Psoas muscle (tissue), 8 donors: ENCODE results near the gene ADGRG6. TPM values are rescaled to one million over a fixed set of nuclear protein-coding genes. Genes with fewer than 3 reads are reported as not detected.

Experiments used
- ATAC-seq, 4 donors: fragments of 200-7000 bp; cut with Tn5 transposase; one replicate each; pipeline ENCODE4 v1.9.1; 2020; ENCODE audit warnings: moderate library complexity in 3 of 4, mild to moderate bottlenecking in 2 of 4
- DNase-seq, 2 donors: peaks; one replicate each; pipeline ENCODE4 v3.0.0-alpha.2; 2020
- H3K27ac ChIP-seq: fragments of 200-600 bp; one replicate; pipeline ENCODE4 v1.8.0; 2022
- H3K27me3 ChIP-seq, 3 donors: fragments of 200-600 bp in 1 of 3; one replicate each; pipeline versions ENCODE4 v1.6.1 to v1.8.0; 2013 to 2022; ENCODE audit warnings: low read length in 2 of 3, mild to moderate bottlenecking in 2 of 3, moderate library complexity in 1 of 3; ENCODE audit not compliant: insufficient read depth in 3 of 3
- H3K36me3 ChIP-seq, 2 donors: fragments of 200-600 bp in 1 of 2; one replicate each; pipeline versions ENCODE4 v1.6.1 to v1.8.0; 2013 to 2022; ENCODE audit warnings: low read depth in 1 of 2, mild to moderate bottlenecking in 1 of 2, moderate library complexity in 1 of 2; ENCODE audit not compliant: insufficient read depth in 1 of 2
- H3K4me1 ChIP-seq: fragments of 200-600 bp; one replicate; pipeline ENCODE4 v1.8.0; 2022
- H3K4me3 ChIP-seq: fragments of 200-600 bp; one replicate; pipeline ENCODE4 v1.8.0; 2022; ENCODE audit warnings: mild to moderate bottlenecking
- H3K9me3 ChIP-seq: fragments of 200-600 bp; one replicate; pipeline ENCODE4 v1.8.0; 2022
- CTCF ChIP-seq: fragments of 200-600 bp; IDR thresholded peaks from one replicate; pipeline ENCODE4 v1.8.0; 2022; ENCODE audit warnings: antibody characterized with exemption
- WGBS, 3 donors: extraction: QIAGEN DNeasy Blood & Tissue Kit; methylation state at CpG; one replicate each; pipeline versions ENCODE4 v1.1.6 to v1.1.7; 2013; 5-methylcytosine and 5-hydroxymethylcytosine counted together
- intact Hi-C, 2 donors: fragments of 100-400 bp; cut with DNase I; formaldehyde crosslinking; loops; one replicate each; pipeline versions ENCODE4 v1.11.0 to v1.14.2; 2022
- polyA plus RNA-seq, 3 donors: library from polyadenylated mRNA; stranded (reverse); fragments of 200-250 nt; gene quantifications; one replicate each; pipeline ENCODE4 v1.2.3, GENCODE V29; 2013
- total RNA-seq, 4 donors: library from RNA; stranded (reverse); fragmentation: NEBNext Ultra II Directional in 2 of 4; extraction: Animal tissue kit (Norgen Biotek cat#: 25700) in 2 of 4; gene quantifications; one replicate each; pipeline versions ENCODE4 v1.2.1 to v1.2.4, GENCODE V29; 2021 to 2023
- donor health status: healthy with polysubstance abuse.
- donor health status: DM: no; HTN: no; CAD: no; lungs with moderate emphysema.
- donor health status: Bipolar disorder and iron deficiency.
- donor health status: healthy.
- donor health status: DM: yes; HTN: yes; CAD: no.
- donor health status: DM: no; HTN: no; CAD: no.
- donor health status: DM: no; HTN: no; CAD: no.
- donor health status: DM: yes; HTN: yes; CAD: no.

ADGRG6 gene
- total and polyA plus RNA-seq, 7 donors: 0.32 to 2.3 (median 0.59) TPM

- H3K27me3 ChIP-seq: no peaks in the 10 kb centered on the region
- TF ChIP-seq CTCF: no peak
- no peaks in the 10 kb centered on the region for H3K4me1 ChIP-seq
- DNase-seq: no peak
- no peak overlapping the region for H3K4me3 ChIP-seq
- ATAC-seq: no peak
- no peaks in the 10 kb centered on the region for H3K36me3 ChIP-seq
- H3K27ac ChIP-seq: no peak overlapping the region
- 72 to 79% (median 72%) methylated on average over 6 of the region's 6 CpGs for WGBS, 3 donors
- no peaks in the 10 kb centered on the region for H3K9me3 ChIP-seq
- intact Hi-C loops: no loop called here
Observed at GRCh38 chr6:142292166-142292924, 9.5 kb upstream of the ADGRG6 start.

GRCh38 chr6:142293121-142293520, 8.7 kb upstream of the ADGRG6 start:
- Histone ChIP-seq H3K4me1 (no peaks in the 10 kb centered on the region), H3K4me3 (no peak overlapping the region)

GRCh38 chr6:142294679-142295078, 7.1 kb upstream of the ADGRG6 start:
- Histone ChIP-seq H3K36me3 (no peaks in the 10 kb centered on the region), H3K27ac (no peak overlapping the region), H3K27me3 (no peaks in the 10 kb centered on the region), H3K9me3 (no peaks in the 10 kb centered on the region), H3K4me1 (no peaks in the 10 kb centered on the region), H3K4me3 (no peak overlapping the region)
- ATAC-seq (no peak), DNase-seq (no peak)
- intact Hi-C loops: no loop called here
- WGBS, 3 donors: 73 to 85% (median 80%) methylated on average over 1 of the region's 1 CpG
- TF ChIP-seq CTCF: no peak

More at GRCh38 chr6:142293121-142293520, 8.7 kb upstream of the ADGRG6 start:
- Histone ChIP-seq H3K27ac (no peak overlapping the region), H3K9me3 (no peaks in the 10 kb centered on the region), H3K27me3 (no peaks in the 10 kb centered on the region), H3K36me3 (no peaks in the 10 kb centered on the region)
- 91 to 96% (median 94%) methylated on average over 2 of the region's 2 CpGs for WGBS, 3 donors
- no peak for TF ChIP-seq CTCF
- no peak for ATAC-seq
- DNase-seq: no peak
- intact Hi-C loops: no loop called here

- ATAC-seq (no peak), DNase-seq (no peak)
- H3K4me1 ChIP-seq: no peaks in the 10 kb centered on the region
- no peak for TF ChIP-seq CTCF
- no peaks in the 10 kb centered on the region for H3K9me3 ChIP-seq
- no peak overlapping the region for H3K4me3 ChIP-seq
- H3K36me3 ChIP-seq: no peaks in the 10 kb centered on the region
- peaks cover 0 to 13% (median 7%) of the 10 kb centered on the region in 3 donors for H3K27me3 ChIP-seq
- WGBS, 3 donors: 90 to 98% (median 92%) methylated on average over 2 of the region's 2 CpGs
- intact Hi-C loops: no loop called here
- no peak overlapping the region for H3K27ac ChIP-seq
Observed at GRCh38 chr6:142296975-142297604, 4.7 kb upstream of the ADGRG6 start.
